Measurements from ENCODE around the gene KLF9. TPM values are rescaled to one million over a fixed set of nuclear protein-coding genes. Genes with fewer than 3 reads are reported as not detected.

KLF9 gene
- polyA plus RNA-seq, 1 donor (not counting 4 experiments of a cell fraction or from before 2014, with no cell fraction given) = 4.5 TPM

DNA sequence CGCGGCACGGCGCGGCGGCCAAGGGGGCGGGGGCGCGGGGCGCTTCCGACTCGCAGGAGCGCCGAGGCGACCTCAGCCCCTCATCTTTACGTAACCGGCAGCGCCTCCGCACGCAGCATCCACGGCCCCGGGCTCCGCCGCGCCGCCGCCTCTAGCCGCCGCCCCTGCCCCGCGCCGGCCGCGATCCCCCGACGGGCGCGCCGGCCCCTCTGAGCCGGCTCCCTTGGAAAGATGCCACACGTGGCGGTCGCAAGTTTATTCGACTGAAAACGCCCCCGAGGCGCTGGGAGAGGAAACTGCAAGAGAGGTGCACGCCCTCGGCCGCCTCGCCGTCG lies 1.0 kb downstream of the KLF9 start:
- H3K9ac ChIP-seq (ENCODE audit: control insufficient read depth, extremely low read depth, insufficient read depth, low read length) = peak overlapping the region; percentile 94
- H3K9me1 ChIP-seq (ENCODE audit: control insufficient read depth, extremely low read depth, insufficient read depth, low read length) = no peaks in the 10 kb centered on the region
- peaks cover 23% of the 10 kb centered on the region for H3K4me1 ChIP-seq (ENCODE audit: control insufficient read depth, extremely low read depth, insufficient read depth, low read length)
- H3K4me2 ChIP-seq (ENCODE audit: control insufficient read depth, extremely low read depth, insufficient read depth, low read depth, low read length) = peak overlapping the region; percentile 87
- DNase-seq (ENCODE audit: low read depth, low spot score) (no peak), FAIRE-seq (no peak)
- H3K27me3 ChIP-seq (ENCODE audit: control insufficient read depth, extremely low read depth, insufficient read depth, low read length) = no peaks in the 10 kb centered on the region
- TF ChIP-seq EZH2 (IDR thresholded peaks at IDR 0.05; ENCODE audit: low read length) = no peak
- no peak for TF ChIP-seq CTCF (optimal IDR thresholded peaks at IDR 0.05 in 1 of 3, IDR thresholded peaks at IDR 0.05 in 1 of 3, conservative IDR thresholded peaks at IDR 0.05 in 1 of 3; ENCODE audit: extremely low read depth in 1 of 3, insufficient read depth in 2 of 3, low read length in 3 of 3)
- peak overlapping the region; percentile 68 to 89 (median 88) for H3K4me3 ChIP-seq (ENCODE audit: control insufficient read depth in 2 of 3, extremely low read depth in 1 of 3, insufficient read depth in 2 of 3, low read depth in 1 of 3, low read length in 3 of 3)
- no peaks in the 10 kb centered on the region for H3K36me3 ChIP-seq (ENCODE audit: control insufficient read depth in 2 of 2, extremely low read depth in 1 of 2, insufficient read depth in 2 of 2, low read length in 2 of 2)
- no peaks in the 10 kb centered on the region for H4K20me1 ChIP-seq (ENCODE audit: control insufficient read depth, extremely low read depth, insufficient read depth, low read length)
- peak overlapping the region; percentile 93 for H3K27ac ChIP-seq (ENCODE audit: control insufficient read depth, insufficient read depth, low read length)
- no peaks in the 10 kb centered on the region for H3K79me2 ChIP-seq (ENCODE audit: control insufficient read depth, insufficient read depth, low read length)
- H2AFZ ChIP-seq (ENCODE audit: control insufficient read depth, low read length) = peak overlapping the region; percentile 84
- no peaks in the 10 kb centered on the region for H3K9me3 ChIP-seq (ENCODE audit: control insufficient read depth, low read depth, low read length)
- dilution Hi-C loops (cut with MboI; ENCODE audit: extremely low pct_ligation_motif_present, low sequenced_read_pairs) = no loop called here

- dilution Hi-C loops (cut with MboI; ENCODE audit: extremely low pct_ligation_motif_present, low sequenced_read_pairs) = no loop called here
- peak overlapping the region; percentile 68 to 89 (median 88) for H3K4me3 ChIP-seq (ENCODE audit: control insufficient read depth in 2 of 3, extremely low read depth in 1 of 3, insufficient read depth in 2 of 3, low read depth in 1 of 3, low read length in 3 of 3)
- no peaks in the 10 kb centered on the region for H4K20me1 ChIP-seq (ENCODE audit: control insufficient read depth, extremely low read depth, insufficient read depth, low read length)
- no peaks in the 10 kb centered on the region for H3K27me3 ChIP-seq (ENCODE audit: control insufficient read depth, extremely low read depth, insufficient read depth, low read length)
- H3K36me3 ChIP-seq (ENCODE audit: control insufficient read depth in 2 of 2, extremely low read depth in 1 of 2, insufficient read depth in 2 of 2, low read length in 2 of 2) = no peaks in the 10 kb centered on the region
- TF ChIP-seq CTCF (optimal IDR thresholded peaks at IDR 0.05 in 1 of 3, IDR thresholded peaks at IDR 0.05 in 1 of 3, conservative IDR thresholded peaks at IDR 0.05 in 1 of 3; ENCODE audit: extremely low read depth in 1 of 3, insufficient read depth in 2 of 3, low read length in 3 of 3) (no peak), EZH2 (IDR thresholded peaks at IDR 0.05; ENCODE audit: low read length) (no peak)
- peak overlapping the region; percentile 89 for H2AFZ ChIP-seq (ENCODE audit: control insufficient read depth, low read length)
- FAIRE-seq = no peak
- DNase-seq (ENCODE audit: low read depth, low spot score) = no peak
- no peaks in the 10 kb centered on the region for H3K9me3 ChIP-seq (ENCODE audit: control insufficient read depth, low read depth, low read length)
- H3K4me2 ChIP-seq (ENCODE audit: control insufficient read depth, extremely low read depth, insufficient read depth, low read depth, low read length) = peak overlapping the region; percentile 87
- no peaks in the 10 kb centered on the region for H3K79me2 ChIP-seq (ENCODE audit: control insufficient read depth, insufficient read depth, low read length)
- peak overlapping the region; percentile 93 for H3K27ac ChIP-seq (ENCODE audit: control insufficient read depth, insufficient read depth, low read length)
- peaks cover 20% of the 10 kb centered on the region for H3K4me1 ChIP-seq (ENCODE audit: control insufficient read depth, extremely low read depth, insufficient read depth, low read length)
- no peaks in the 10 kb centered on the region for H3K9me1 ChIP-seq (ENCODE audit: control insufficient read depth, extremely low read depth, insufficient read depth, low read length)
- peak overlapping the region; percentile 94 for H3K9ac ChIP-seq (ENCODE audit: control insufficient read depth, extremely low read depth, insufficient read depth, low read length)
Observed at GRCh38 chr9:70412832-70413463, 1.5 kb downstream of the KLF9 start.

All from keratinocyte (primary cell).